HepG2 (cell line): Measurements from ENCODE around the gene RERE. TPM values are rescaled to one million over a fixed set of nuclear protein-coding genes. Genes with fewer than 3 reads are reported as not detected.

ENCODE experiments used
- ETV6 ChIP-seq: sonication (generic); formaldehyde crosslinking; conservative IDR thresholded peaks from 2 replicates; pipeline ENCODE4 v1.4.0; 2020; ENCODE audit warnings: missing genetic modification reagents
- FOXA1 ChIP-seq, 2 experiments: fragments of 450-650 bp in 1 of 2; sonication (generic) in 1 of 2; formaldehyde crosslinking in 1 of 2; IDR thresholded peaks; 2 replicates each; pipeline versions ENCODE4 v1.4.0 to v1.6.1; 2016 to 2020; ENCODE audit warnings: missing genetic modification reagents in 1 of 2
- HNF4G ChIP-seq, 2 experiments: sonication (generic) in 1 of 2; formaldehyde crosslinking in 1 of 2; IDR thresholded peaks; 2 replicates each; pipeline versions ENCODE4 v1.4.0 to v1.6.1; 2011 to 2020; ENCODE audit warnings: borderline replicate concordance in 2 of 2, low read depth in 2 of 2, mild to moderate bottlenecking in 2 of 2, low read length in 1 of 2, missing genetic modification reagents in 1 of 2, moderate library complexity in 1 of 2
- HOXA3 ChIP-seq: sonication (generic); formaldehyde crosslinking; IDR thresholded peaks from 2 replicates; pipeline ENCODE4 v1.5.0; 2020; ENCODE audit warnings: missing genetic modification reagents
- KDM6A ChIP-seq: IDR thresholded peaks from 2 replicates; pipeline ENCODE4 v1.6.1; 2016; ENCODE audit warnings: low read depth
- NCOA5 ChIP-seq: sonication (generic); formaldehyde crosslinking; IDR thresholded peaks from 2 replicates; pipeline ENCODE4 v1.4.0; 2020; ENCODE audit warnings: missing genetic modification reagents
- NR2F6 ChIP-seq, 2 experiments: IDR thresholded peaks; 2 replicates each; pipeline ENCODE4 v1.6.1; 2016; ENCODE audit warnings: antibody characterized with exemption in 1 of 2, mild to moderate bottlenecking in 1 of 2
- RARG ChIP-seq: sonication (generic); formaldehyde crosslinking; IDR thresholded peaks from 2 replicates; pipeline ENCODE4 v1.4.0; 2020; ENCODE audit warnings: low read depth, mild to moderate bottlenecking, missing genetic modification reagents
- SP1 ChIP-seq, 2 experiments: fragments of 450-650 bp in 1 of 2; sonication (generic) in 1 of 2; formaldehyde crosslinking in 1 of 2; IDR thresholded peaks; 2 replicates each; pipeline versions ENCODE4 v1.4.0 to v1.6.1; 2016 to 2020; ENCODE audit warnings: missing genetic modification reagents in 1 of 2
- STAG1 ChIP-seq: sonication (generic); formaldehyde crosslinking; IDR thresholded peaks from 2 replicates; pipeline ENCODE4 v1.4.0; 2020; ENCODE audit warnings: missing genetic modification reagents
- ZMYM3 ChIP-seq: sonication (generic); formaldehyde crosslinking; IDR thresholded peaks from 2 replicates; pipeline ENCODE4 v1.5.1; 2020; ENCODE audit warnings: mild to moderate bottlenecking, missing genetic modification reagents
- ZNF333 ChIP-seq: sonication (generic); formaldehyde crosslinking; IDR thresholded peaks from 2 replicates; pipeline ENCODE4 v1.4.0; 2020; ENCODE audit warnings: mild to moderate bottlenecking, missing genetic modification reagents, borderline replicate concordance
- ZNF713 ChIP-seq: sonication (generic); formaldehyde crosslinking; IDR thresholded peaks from 2 replicates; pipeline ENCODE4 v1.4.0; 2020; ENCODE audit warnings: mild to moderate bottlenecking, missing genetic modification reagents
- ZZZ3 ChIP-seq: sonication (generic); formaldehyde crosslinking; IDR thresholded peaks from 2 replicates; pipeline ENCODE4 v1.4.0; 2020; ENCODE audit warnings: missing genetic modification reagents, mild to moderate bottlenecking, borderline replicate concordance
- polyA plus RNA-seq, 8 experiments: library from polyadenylated mRNA; depleted of rRNA in 3 of 8; stranded (reverse) in 7 of 8; unstranded in 1 of 8; fragments of >200 nt; fragmentation: Illumina TruSeq in 4 of 8; extraction: Trizol in 4 of 8; gene quantifications; 2 replicates each; pipeline versions ENCODE4 v1.2.1 to v1.2.3, GENCODE V29; 2011 to 2016; ENCODE audit warnings: low read depth in 4 of 8, missing spikeins in 1 of 8, mixed read lengths in 1 of 8; ENCODE audit not compliant: insufficient read depth in 1 of 8
- total RNA-seq, 5 experiments: library from RNA; depleted of rRNA; stranded (reverse); fragments of >200 nt; fragmentation: Illumina TruSeq; extraction: Trizol; gene quantifications; 2 replicates each; pipeline ENCODE4 v1.2.3, GENCODE V29; 2016; ENCODE audit warnings: low read depth in 1 of 5
- TF ChIP-seq, protein P1 (sequence below): sonication (generic); formaldehyde crosslinking; IDR thresholded peaks from 2 replicates; pipeline ENCODE4 v1.4.0; 2020; ENCODE audit warnings: missing genetic modification reagents
- TF ChIP-seq, protein P2 (sequence below): IDR thresholded peaks from 2 replicates; pipeline ENCODE4 v1.6.1; 2018; ENCODE audit warnings: missing genetic modification reagents
- TF ChIP-seq, protein P3 (sequence below): sonication (generic); formaldehyde crosslinking; IDR thresholded peaks from 2 replicates; pipeline ENCODE4 v1.4.0; 2020; ENCODE audit warnings: missing genetic modification reagents, mild to moderate bottlenecking, borderline replicate concordance
- TF ChIP-seq, protein P4 (sequence below): sonication (generic); formaldehyde crosslinking; IDR thresholded peaks from 2 replicates; pipeline ENCODE4 v1.8.0; 2022; ENCODE audit warnings: low read depth, missing genetic modification reagents

The RERE gene
- total and polyA plus RNA-seq, 2 of the 13 experiments (the other 11 are each of a cell fraction or from before 2014, with no cell fraction given), result 18.3 to 21.9 TPM

DNA sequence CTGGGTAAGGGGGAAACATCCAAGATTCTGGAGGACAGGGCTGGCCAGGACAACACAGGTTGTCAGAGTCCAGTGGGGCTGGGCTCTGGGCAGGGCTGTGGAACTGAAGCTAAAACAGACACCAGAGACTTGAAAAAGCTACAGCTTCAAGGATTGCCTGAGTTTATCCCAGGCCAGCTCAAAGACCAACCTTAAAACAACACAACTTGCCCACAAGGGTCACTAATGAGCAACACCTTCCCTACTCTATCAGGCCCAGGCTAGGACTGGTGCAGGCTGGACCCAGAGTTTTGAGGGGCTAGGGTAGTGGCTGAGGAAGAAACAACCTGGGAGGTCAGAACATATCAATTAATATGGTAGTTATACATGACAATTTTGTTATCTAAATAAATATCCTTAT is 338.9 kb downstream of the RERE start (continued):
- TF ChIP-seq, protein P1, sequence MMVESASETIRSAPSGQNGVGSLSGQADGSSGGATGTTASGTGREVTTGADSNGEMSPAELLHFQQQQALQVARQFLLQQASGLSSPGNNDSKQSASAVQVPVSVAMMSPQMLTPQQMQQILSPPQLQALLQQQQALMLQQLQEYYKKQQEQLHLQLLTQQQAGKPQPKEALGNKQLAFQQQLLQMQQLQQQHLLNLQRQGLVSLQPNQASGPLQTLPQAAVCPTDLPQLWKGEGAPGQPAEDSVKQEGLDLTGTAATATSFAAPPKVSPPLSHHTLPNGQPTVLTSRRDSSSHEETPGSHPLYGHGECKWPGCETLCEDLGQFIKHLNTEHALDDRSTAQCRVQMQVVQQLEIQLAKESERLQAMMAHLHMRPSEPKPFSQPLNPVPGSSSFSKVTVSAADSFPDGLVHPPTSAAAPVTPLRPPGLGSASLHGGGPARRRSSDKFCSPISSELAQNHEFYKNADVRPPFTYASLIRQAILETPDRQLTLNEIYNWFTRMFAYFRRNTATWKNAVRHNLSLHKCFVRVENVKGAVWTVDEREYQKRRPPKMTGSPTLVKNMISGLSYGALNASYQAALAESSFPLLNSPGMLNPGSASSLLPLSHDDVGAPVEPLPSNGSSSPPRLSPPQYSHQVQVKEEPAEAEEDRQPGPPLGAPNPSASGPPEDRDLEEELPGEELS (CRISPR knock-in tag), result 0 out of 2 replicates have a peak, but pooled peaks have one; percentile 20
- no peak for TF ChIP-seq ZZZ3
- TF ChIP-seq HOXA3 (CRISPR knock-in tag), result peak; percentile 33; the same call in 1 of the 2 replicates
- TF ChIP-seq ZMYM3 (CRISPR knock-in tag), result 0 out of 2 replicates have a peak, but pooled peaks have one; percentile 13
- peak; percentile 35; the same call in 1 of the 2 replicates for TF ChIP-seq HNF4G (IDR thresholded peaks at IDR 0.05; ENCODE audit: borderline replicate concordance, low read depth, low read length)
- no peak for TF ChIP-seq HNF4G (CRISPR knock-in tag; IDR thresholded peaks at IDR 0.05; ENCODE audit: borderline replicate concordance, low read depth)
- TF ChIP-seq RARG (CRISPR knock-in tag), result no peak
- TF ChIP-seq ZNF713, result no peak
- no peak for TF ChIP-seq ZNF333 (CRISPR knock-in tag)
- TF ChIP-seq ETV6 (CRISPR knock-in tag), result no peak
- TF ChIP-seq, protein P2, sequence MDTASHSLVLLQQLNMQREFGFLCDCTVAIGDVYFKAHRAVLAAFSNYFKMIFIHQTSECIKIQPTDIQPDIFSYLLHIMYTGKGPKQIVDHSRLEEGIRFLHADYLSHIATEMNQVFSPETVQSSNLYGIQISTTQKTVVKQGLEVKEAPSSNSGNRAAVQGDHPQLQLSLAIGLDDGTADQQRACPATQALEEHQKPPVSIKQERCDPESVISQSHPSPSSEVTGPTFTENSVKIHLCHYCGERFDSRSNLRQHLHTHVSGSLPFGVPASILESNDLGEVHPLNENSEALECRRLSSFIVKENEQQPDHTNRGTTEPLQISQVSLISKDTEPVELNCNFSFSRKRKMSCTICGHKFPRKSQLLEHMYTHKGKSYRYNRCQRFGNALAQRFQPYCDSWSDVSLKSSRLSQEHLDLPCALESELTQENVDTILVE (CRISPR knock-in tag), result no peak
- TF ChIP-seq, protein P3, sequence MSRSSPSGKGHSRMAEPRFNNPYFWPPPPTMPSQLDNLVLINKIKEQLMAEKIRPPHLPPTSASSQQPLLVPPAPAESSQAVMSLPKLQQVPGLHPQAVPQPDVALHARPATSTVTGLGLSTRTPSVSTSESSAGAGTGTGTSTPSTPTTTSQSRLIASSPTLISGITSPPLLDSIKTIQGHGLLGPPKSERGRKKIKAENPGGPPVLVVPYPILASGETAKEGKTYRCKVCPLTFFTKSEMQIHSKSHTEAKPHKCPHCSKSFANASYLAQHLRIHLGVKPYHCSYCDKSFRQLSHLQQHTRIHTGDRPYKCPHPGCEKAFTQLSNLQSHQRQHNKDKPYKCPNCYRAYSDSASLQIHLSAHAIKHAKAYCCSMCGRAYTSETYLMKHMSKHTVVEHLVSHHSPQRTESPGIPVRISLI, result no peak
- TF ChIP-seq STAG1 (CRISPR knock-in tag), result peak; percentile 16; the same call in 1 of the 2 replicates
- TF ChIP-seq SP1 (IDR thresholded peaks at IDR 0.05), result no peak
- no peak for TF ChIP-seq SP1 (CRISPR knock-in tag; IDR thresholded peaks at IDR 0.05)
- no peak for TF ChIP-seq NR2F6 (IDR thresholded peaks at IDR 0.05)
- peak; percentile 13; the same call in 1 of the 2 replicates for TF ChIP-seq NR2F6 (CRISPR knock-in tag; IDR thresholded peaks at IDR 0.05)
- TF ChIP-seq, protein P4, sequence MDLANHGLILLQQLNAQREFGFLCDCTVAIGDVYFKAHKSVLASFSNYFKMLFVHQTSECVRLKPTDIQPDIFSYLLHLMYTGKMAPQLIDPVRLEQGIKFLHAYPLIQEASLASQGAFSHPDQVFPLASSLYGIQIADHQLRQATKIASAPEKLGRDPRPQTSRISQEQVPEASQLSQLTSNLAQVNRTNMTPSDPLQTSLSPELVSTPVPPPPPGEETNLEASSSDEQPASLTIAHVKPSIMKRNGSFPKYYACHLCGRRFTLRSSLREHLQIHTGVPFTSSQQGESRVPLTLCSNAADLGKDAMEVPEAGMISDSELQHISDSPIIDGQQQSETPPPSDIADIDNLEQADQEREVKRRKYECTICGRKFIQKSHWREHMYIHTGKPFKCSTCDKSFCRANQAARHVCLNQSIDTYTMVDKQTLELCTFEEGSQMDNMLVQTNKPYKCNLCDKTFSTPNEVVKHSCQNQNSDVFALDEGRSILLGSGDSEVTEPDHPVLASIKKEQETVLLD (CRISPR knock-in tag), result no peak
- TF ChIP-seq KDM6A (CRISPR knock-in tag), result 0 out of 2 replicates have a peak, but pooled peaks have one; percentile 12
- TF ChIP-seq NCOA5 (CRISPR knock-in tag), result no peak
- TF ChIP-seq FOXA1 (IDR thresholded peaks at IDR 0.05), result no peak
- peak; percentile 12; the same call in 1 of the 2 replicates for TF ChIP-seq FOXA1 (CRISPR knock-in tag; IDR thresholded peaks at IDR 0.05)
